Measurements from ENCODE around the gene CCND1. TPM values are rescaled to one million over a fixed set of nuclear protein-coding genes. Genes with fewer than 3 reads are reported as not detected.

Gene CCND1
- total and polyA plus RNA-seq, 2 experiments from 2014 or later, result 80.2 to 81.9 TPM

DNA sequence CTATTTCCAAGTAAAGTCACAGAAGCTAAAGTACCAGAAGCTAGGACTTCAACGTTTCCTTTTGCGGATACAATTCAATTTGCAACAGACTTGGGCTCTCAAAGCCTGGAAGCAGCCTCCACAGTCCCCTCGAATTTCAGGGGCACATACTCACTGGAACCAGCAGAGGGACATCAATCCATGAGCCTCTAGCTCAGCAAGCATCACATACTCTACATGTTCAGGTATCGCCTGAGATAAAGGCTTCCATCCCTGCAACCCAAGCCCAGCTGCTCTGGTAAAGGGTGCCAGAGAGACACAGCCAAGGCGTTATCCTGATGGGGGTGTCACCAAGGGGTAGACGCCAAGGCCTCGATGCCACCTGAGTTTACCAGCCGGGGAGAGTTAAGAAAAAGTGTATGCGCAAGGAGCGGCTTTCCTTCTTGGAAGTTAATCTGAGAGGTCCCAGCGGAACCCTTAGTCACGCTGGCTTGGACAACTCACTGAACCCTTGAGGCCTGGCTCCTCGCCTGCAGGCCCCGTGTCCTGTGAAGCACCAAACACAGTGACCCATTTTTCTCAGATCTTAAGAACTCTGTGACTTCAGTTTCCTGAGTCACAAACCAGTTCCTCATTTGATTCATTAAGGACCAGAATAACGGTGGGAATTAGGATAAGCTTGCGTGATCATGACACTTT lies 21.2 kb downstream of the CCND1 start:
- Histone ChIP-seq H3K27ac (no peak overlapping the region), H3K27me3 (no peaks in the 10 kb centered on the region), H3K79me2 (no peaks in the 10 kb centered on the region), H3K4me3 (no peak overlapping the region), H3K4me2 (no peak overlapping the region), H2AFZ (no peak overlapping the region), H3K9me2 (replicated peaks; ENCODE audit: insufficient read depth) (no peaks in the 10 kb centered on the region), H3K9me3 (ENCODE audit: low read depth) (no peaks in the 10 kb centered on the region), H3K4me1 (ENCODE audit: insufficient read depth) (peaks cover 11% of the 10 kb centered on the region), H4K20me1 (ENCODE audit: insufficient read depth, poor library complexity, severe bottlenecking) (no peaks in the 10 kb centered on the region), H3K36me3 (replicated peaks; ENCODE audit: insufficient read depth, low read depth) (no peaks in the 10 kb centered on the region)
- TF ChIP-seq EZH2phosphoT487 (IDR thresholded peaks at IDR 0.05; ENCODE audit: low read depth, severe bottlenecking, unreplicated experiment), result no peak
- TF ChIP-seq EZH2 (IDR thresholded peaks at IDR 0.05; ENCODE audit: borderline replicate concordance), result no peak
- TF ChIP-seq, protein P1, sequence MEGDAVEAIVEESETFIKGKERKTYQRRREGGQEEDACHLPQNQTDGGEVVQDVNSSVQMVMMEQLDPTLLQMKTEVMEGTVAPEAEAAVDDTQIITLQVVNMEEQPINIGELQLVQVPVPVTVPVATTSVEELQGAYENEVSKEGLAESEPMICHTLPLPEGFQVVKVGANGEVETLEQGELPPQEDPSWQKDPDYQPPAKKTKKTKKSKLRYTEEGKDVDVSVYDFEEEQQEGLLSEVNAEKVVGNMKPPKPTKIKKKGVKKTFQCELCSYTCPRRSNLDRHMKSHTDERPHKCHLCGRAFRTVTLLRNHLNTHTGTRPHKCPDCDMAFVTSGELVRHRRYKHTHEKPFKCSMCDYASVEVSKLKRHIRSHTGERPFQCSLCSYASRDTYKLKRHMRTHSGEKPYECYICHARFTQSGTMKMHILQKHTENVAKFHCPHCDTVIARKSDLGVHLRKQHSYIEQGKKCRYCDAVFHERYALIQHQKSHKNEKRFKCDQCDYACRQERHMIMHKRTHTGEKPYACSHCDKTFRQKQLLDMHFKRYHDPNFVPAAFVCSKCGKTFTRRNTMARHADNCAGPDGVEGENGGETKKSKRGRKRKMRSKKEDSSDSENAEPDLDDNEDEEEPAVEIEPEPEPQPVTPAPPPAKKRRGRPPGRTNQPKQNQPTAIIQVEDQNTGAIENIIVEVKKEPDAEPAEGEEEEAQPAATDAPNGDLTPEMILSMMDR (IDR thresholded peaks at IDR 0.05; ENCODE audit: poor library complexity), result no peak
- WGBS (ENCODE audit: low lambda C conversion rate, missing lambda C conversion rate), result 86% methylated on average over 16 of the region's 16 CpGs
- no peak for DNase-seq (ENCODE audit: low spot score)

DNA sequence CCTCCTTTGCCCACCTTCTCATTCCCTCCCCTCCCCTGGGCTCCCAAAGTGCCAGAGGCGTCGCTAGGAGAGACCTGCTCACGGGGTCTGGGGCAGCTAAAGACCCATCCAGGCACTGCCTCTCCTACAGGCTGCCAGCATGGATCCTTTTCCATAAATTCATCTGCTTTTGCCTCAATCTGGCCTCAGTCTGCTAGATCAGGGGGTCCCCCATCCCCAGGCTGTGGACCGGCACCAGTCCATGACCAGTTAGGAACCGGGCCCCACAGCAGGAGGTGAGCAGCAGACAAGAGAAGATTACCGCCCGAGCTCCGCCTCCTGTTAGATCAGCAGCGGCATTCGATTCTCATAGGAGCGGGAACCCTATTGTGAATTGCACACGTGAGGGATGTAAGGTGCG lies 21.9 kb downstream of the CCND1 start:
- no peaks in the 10 kb centered on the region for H3K36me3 ChIP-seq (replicated peaks; ENCODE audit: insufficient read depth, low read depth)
- WGBS (ENCODE audit: low lambda C conversion rate, missing lambda C conversion rate), result 90% methylated on average over 13 of the region's 13 CpGs

DNA sequence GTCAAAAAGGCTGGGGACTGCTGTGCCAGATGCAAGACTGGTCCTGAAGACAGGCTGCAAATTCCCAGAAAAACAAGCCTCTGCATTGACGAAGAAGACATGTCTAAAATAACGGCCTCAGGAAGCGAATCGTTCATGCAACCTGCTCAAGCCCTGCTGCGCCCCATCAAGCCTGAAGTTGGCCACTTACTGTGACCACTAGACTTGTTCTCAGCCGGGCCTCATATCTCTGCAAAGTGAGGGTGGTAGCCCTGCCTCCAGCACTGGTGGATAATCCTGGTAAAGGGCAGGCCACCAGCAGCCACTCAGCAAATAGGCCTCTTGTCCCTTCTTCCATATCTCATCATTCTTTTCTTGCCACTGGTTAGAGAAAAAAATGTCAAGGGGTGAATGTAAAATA lies 22.4 kb downstream of the CCND1 start:
- Histone ChIP-seq H3K4me1 (ENCODE audit: insufficient read depth) (peaks cover 10% of the 10 kb centered on the region), H3K36me3 (replicated peaks; ENCODE audit: insufficient read depth, low read depth) (no peaks in the 10 kb centered on the region), H3K9me3 (ENCODE audit: low read depth) (no peaks in the 10 kb centered on the region), H2AFZ (no peak overlapping the region), H3K9me2 (replicated peaks; ENCODE audit: insufficient read depth) (no peaks in the 10 kb centered on the region), H3K27me3 (no peaks in the 10 kb centered on the region), H3K79me2 (no peaks in the 10 kb centered on the region), H3K4me2 (no peak overlapping the region), H3K27ac (no peak overlapping the region), H3K4me3 (no peak overlapping the region), H4K20me1 (ENCODE audit: insufficient read depth, poor library complexity, severe bottlenecking) (no peaks in the 10 kb centered on the region)
- DNase-seq (ENCODE audit: low spot score), result no peak
- TF ChIP-seq, protein P1 (IDR thresholded peaks at IDR 0.05; ENCODE audit: poor library complexity), result no peak
- TF ChIP-seq EZH2phosphoT487 (IDR thresholded peaks at IDR 0.05; ENCODE audit: low read depth, severe bottlenecking, unreplicated experiment) (no peak), EZH2 (IDR thresholded peaks at IDR 0.05; ENCODE audit: borderline replicate concordance) (no peak)
- 92% methylated on average over 6 of the region's 6 CpGs for WGBS (ENCODE audit: low lambda C conversion rate, missing lambda C conversion rate)

More for the DNA sequence above, 21.9 kb downstream of the CCND1 start:
- no peak overlapping the region for H3K4me3 ChIP-seq
- no peak overlapping the region for H3K27ac ChIP-seq
- H3K27me3 ChIP-seq, result no peaks in the 10 kb centered on the region
- no peak overlapping the region for H3K4me2 ChIP-seq
- no peaks in the 10 kb centered on the region for H3K9me3 ChIP-seq (ENCODE audit: low read depth)
- H3K9me2 ChIP-seq (replicated peaks; ENCODE audit: insufficient read depth), result no peaks in the 10 kb centered on the region
- no peak for DNase-seq (ENCODE audit: low spot score)
- no peaks in the 10 kb centered on the region for H4K20me1 ChIP-seq (ENCODE audit: insufficient read depth, poor library complexity, severe bottlenecking)
- no peaks in the 10 kb centered on the region for H3K79me2 ChIP-seq
- peaks cover 12% of the 10 kb centered on the region for H3K4me1 ChIP-seq (ENCODE audit: insufficient read depth)
- TF ChIP-seq EZH2phosphoT487 (IDR thresholded peaks at IDR 0.05; ENCODE audit: low read depth, severe bottlenecking, unreplicated experiment), result no peak
- TF ChIP-seq EZH2 (IDR thresholded peaks at IDR 0.05; ENCODE audit: borderline replicate concordance), result no peak
- TF ChIP-seq, protein P1 (IDR thresholded peaks at IDR 0.05; ENCODE audit: poor library complexity), result no peak
- no peak overlapping the region for H2AFZ ChIP-seq

All from hepatocyte (in vitro differentiated cells).